Transverse colon (tissue), 4 donors: ENCODE data around the gene HK1. TPM values are rescaled to one million over a fixed set of nuclear protein-coding genes. Genes with fewer than 3 reads are reported as not detected.

Experiments
- DNase-seq: peaks from one replicate; pipeline ENCODE4 v3.0.0-alpha.2; 2019
- H3K27ac ChIP-seq, 4 donors: fragments of 200-600 bp; sonication (generic); 2 replicates each; pipeline ENCODE4 v1.5.1; 2016 to 2018; ENCODE audit warnings: inconsistent platforms in 4 of 4
- H3K27me3 ChIP-seq: fragments of 200-600 bp; sonication (generic); 2 replicates; pipeline ENCODE4 v1.5.1; 2017; ENCODE audit warnings: inconsistent platforms
- H3K36me3 ChIP-seq, 4 donors: fragments of 200-600 bp; sonication (generic); 2 replicates each; pipeline ENCODE4 v1.5.1; 2017 to 2019; ENCODE audit warnings: inconsistent platforms in 4 of 4
- H3K4me1 ChIP-seq, 4 donors: fragments of 200-600 bp; sonication (generic); 2 replicates each; pipeline ENCODE4 v1.5.1; 2017 to 2020; ENCODE audit warnings: inconsistent platforms in 4 of 4
- H3K4me3 ChIP-seq, 4 donors: fragments of 200-600 bp; sonication (generic); 1 replicate in 1 of 4; 2 replicates in 3 of 4; pipeline versions ENCODE4 v1.5.1 to v1.6.1; 2017 to 2019; ENCODE audit warnings: inconsistent platforms in 4 of 4
- H3K9me3 ChIP-seq, 2 donors: fragments of 200-600 bp; sonication (generic); 2 replicates each; pipeline ENCODE4 v1.5.1; 2017 to 2019; ENCODE audit warnings: inconsistent platforms in 2 of 2
- EP300 ChIP-seq: sonication (generic); formaldehyde crosslinking; IDR thresholded peaks from one replicate; pipeline ENCODE4 v1.6.1; 2017; ENCODE audit warnings: antibody characterized with exemption, low read depth
- POLR2A ChIP-seq: fragments of 450-650 bp; IDR thresholded peaks from one replicate; pipeline ENCODE4 v1.6.1; 2016; ENCODE audit warnings: antibody characterized with exemption, mild to moderate bottlenecking, moderate library complexity
- POLR2AphosphoS5 ChIP-seq, 3 donors: sonication (generic); formaldehyde crosslinking; IDR thresholded peaks; one replicate each; pipeline ENCODE4 v1.6.1; 2016; ENCODE audit warnings: antibody characterized with exemption in 3 of 3
- WGBS, 2 donors: methylation state at CpG; one replicate each; pipeline ENCODE4 v1.1.5; 2018; ENCODE audit warnings: low coverage in 1 of 2; 5-methylcytosine and 5-hydroxymethylcytosine counted together
- in situ Hi-C, 4 donors: fragments of 200-750 bp; cut with MboI; loops; one replicate each; pipeline versions ENCODE4 v1.15.0 to v1.15.1; 2017; ENCODE audit warnings: low sequenced_read_pairs in 3 of 4, low pct_ligation_motif_present in 1 of 4, low pct_unique_long_range_greater_than_20kb in 1 of 4
- intact Hi-C: fragments of 100-400 bp; cut with DNase I; formaldehyde crosslinking; loops from one replicate; pipeline ENCODE4 v1.15.1; 2023; ENCODE audit warnings: low total_unique reads
- total RNA-seq, 4 donors: library from RNA; depleted of rRNA; stranded (reverse); fragments of >200 nt; gene quantifications; one replicate each; pipeline ENCODE4 v1.1.0, GENCODE V29; 2016
- TF ChIP-seq, protein P1 (sequence below), 5 experiments: fragments of 200-600 bp in 3 of 5; fragments of 450-650 bp in 2 of 5; sonication (generic) in 3 of 5; IDR thresholded peaks; 1 replicate in 2 of 5; 2 replicates in 3 of 5; pipeline ENCODE4 v1.5.1; 2016 to 2017; ENCODE audit warnings: antibody characterized with exemption in 5 of 5, inconsistent platforms in 3 of 5, mild to moderate bottlenecking in 2 of 5, moderate library complexity in 1 of 5

The HK1 gene
- total RNA-seq, 4 donors from 2014 or later = 27.3 to 69.9 (median 54.0) TPM

DNA sequence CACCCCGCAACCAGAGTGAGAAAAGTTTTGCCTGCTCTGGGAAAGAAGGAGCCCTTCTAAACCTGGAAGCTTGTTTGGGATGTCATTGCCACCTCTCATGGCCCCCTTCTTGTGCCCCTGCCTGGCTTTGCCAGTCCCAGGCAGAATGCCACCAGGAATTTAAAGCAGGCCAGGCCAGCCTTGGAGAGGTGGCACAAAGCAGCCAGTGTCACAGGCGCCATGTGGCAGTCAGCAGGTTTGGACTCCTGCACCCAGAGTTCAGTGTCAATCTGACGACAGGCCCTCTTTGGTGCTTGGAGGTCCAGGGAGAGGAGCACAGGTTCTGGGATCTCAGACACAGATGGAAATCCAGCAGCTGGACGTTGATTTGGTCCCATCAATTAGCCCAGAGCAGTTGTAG is 12.7 kb downstream of the HK1 start:
- no peaks in the 10 kb centered on the region for H3K4me1 ChIP-seq
- TF ChIP-seq EP300 (no peak), POLR2A (no peak), POLR2AphosphoS5 (IDR thresholded peaks at IDR 0.05) (no peak)
- TF ChIP-seq, protein P1, sequence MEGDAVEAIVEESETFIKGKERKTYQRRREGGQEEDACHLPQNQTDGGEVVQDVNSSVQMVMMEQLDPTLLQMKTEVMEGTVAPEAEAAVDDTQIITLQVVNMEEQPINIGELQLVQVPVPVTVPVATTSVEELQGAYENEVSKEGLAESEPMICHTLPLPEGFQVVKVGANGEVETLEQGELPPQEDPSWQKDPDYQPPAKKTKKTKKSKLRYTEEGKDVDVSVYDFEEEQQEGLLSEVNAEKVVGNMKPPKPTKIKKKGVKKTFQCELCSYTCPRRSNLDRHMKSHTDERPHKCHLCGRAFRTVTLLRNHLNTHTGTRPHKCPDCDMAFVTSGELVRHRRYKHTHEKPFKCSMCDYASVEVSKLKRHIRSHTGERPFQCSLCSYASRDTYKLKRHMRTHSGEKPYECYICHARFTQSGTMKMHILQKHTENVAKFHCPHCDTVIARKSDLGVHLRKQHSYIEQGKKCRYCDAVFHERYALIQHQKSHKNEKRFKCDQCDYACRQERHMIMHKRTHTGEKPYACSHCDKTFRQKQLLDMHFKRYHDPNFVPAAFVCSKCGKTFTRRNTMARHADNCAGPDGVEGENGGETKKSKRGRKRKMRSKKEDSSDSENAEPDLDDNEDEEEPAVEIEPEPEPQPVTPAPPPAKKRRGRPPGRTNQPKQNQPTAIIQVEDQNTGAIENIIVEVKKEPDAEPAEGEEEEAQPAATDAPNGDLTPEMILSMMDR (IDR thresholded peaks at IDR 0.05) = no peak
- H3K9me3 ChIP-seq = no peaks in the 10 kb centered on the region
- intact Hi-C loops (no loop called here), in situ Hi-C loops (no loop called here)
- no peaks in the 10 kb centered on the region for H3K27me3 ChIP-seq
- no peaks in the 10 kb centered on the region for H3K36me3 ChIP-seq
- no peak overlapping the region for H3K27ac ChIP-seq
- DNase-seq = no peak
- H3K4me3 ChIP-seq = no peak overlapping the region
- WGBS, 2 donors = 94% methylated on average over 4 of the region's 4 CpGs; no CpG with 5 or more reads in 1 of the 2 donors

DNA sequence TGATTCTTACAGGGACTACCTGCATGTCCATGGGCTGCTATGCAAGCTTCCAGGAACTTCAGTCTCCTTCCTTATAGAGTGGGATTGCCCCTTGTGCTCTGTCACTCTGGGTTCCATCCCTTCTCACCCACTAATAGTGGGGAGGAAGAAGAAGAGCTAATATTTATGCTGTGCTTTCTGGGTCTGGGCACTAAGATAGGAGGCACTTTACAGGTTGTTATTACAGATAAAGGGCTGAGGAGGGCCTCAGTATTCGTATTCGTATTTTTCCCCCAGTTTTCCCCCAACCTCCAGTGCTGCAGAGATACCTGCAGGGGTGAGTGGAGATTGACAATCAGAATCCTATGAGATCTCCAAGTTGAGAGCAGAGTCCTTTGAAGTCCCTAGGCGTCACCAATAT is 14.2 kb downstream of the HK1 start:
- Histone ChIP-seq H3K4me3 (no peak overlapping the region), H3K4me1 (no peaks in the 10 kb centered on the region), H3K9me3 (no peaks in the 10 kb centered on the region), H3K27ac (no peak overlapping the region), H3K36me3 (no peaks in the 10 kb centered on the region), H3K27me3 (no peaks in the 10 kb centered on the region)
- DNase-seq = no peak
- TF ChIP-seq EP300 (no peak), POLR2AphosphoS5 (IDR thresholded peaks at IDR 0.05) (no peak), POLR2A (no peak)
- TF ChIP-seq, protein P1 (IDR thresholded peaks at IDR 0.05) = no peak
- 77% methylated on average over 3 of the region's 3 CpGs; no CpG with 5 or more reads in 1 of the 2 donors for WGBS, 2 donors
- in situ Hi-C loops = no loop called here
- intact Hi-C loops = no loop called here

DNA sequence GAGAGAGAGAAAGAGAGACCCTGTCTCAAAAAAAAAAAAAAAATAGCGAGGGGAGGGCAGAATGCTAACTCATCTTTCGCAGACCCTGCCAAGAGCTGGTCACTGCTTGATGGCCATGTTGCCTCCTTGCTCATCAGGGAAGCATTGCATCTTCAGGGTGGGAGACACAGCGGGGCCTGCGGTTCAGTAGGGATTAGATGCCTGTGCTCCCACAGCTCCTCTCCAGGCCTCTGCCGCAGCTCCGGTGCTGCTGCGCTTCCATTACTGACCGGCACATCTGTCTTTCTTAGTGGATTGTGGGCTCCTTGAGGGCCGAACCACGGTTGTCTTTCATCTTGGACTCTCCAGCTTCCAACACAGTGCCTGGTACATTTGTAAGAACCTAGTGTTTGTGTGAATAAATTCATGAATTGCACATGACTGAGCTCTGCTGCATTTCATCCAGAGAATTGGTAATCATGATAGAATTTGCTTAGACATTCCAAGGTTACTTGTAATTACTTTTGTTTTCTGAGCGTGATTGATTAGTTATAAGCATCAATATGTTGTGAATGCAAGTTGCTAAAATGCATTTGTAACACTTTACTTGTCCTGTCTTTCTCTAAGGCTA is 16.8 kb downstream of the HK1 start:
- DNase-seq = no peak
- intact Hi-C loops = no loop called here
- WGBS, 2 donors = 89 to 92% methylated on average over 8 to 11 of the region's 11 CpGs
- TF ChIP-seq POLR2A = no peak
- TF ChIP-seq, protein P1 (IDR thresholded peaks at IDR 0.05) = no peak
- TF ChIP-seq EP300 = no peak
- TF ChIP-seq POLR2AphosphoS5 (IDR thresholded peaks at IDR 0.05) = no peak
- H3K27ac ChIP-seq = no peak overlapping the region
- H3K36me3 ChIP-seq = no peaks in the 10 kb centered on the region
- in situ Hi-C loops = no loop called here
- H3K9me3 ChIP-seq = no peaks in the 10 kb centered on the region
- H3K27me3 ChIP-seq = no peaks in the 10 kb centered on the region
- no peak overlapping the region for H3K4me3 ChIP-seq
- H3K4me1 ChIP-seq = no peaks in the 10 kb centered on the region

DNA sequence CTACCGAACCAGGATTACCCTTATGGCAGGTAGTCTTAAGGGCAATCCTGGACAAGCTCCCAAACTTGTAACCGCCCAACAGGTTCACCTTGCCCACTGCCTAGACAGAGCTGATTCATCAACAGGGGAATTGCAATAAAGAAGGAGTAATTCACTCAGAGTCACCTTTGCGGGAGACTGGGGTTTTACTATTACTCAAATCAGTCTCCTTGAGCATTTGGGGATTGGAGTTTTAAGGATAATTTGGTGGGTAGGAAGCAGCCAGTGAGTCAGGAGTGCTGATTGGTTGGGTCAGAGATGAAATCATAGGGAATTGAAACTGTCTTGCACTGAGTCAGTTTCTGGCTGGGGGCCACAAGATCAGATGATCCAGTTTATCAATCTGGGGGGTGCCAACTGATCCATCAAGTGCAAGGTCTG is 25.3 kb downstream of the HK1 start:
- WGBS, 2 donors = 82% methylated on average over 3 of the region's 3 CpGs; no CpG with 5 or more reads in 1 of the 2 donors
- Histone ChIP-seq H3K9me3 (no peaks in the 10 kb centered on the region), H3K27ac (no peak overlapping the region), H3K4me3 (no peak overlapping the region), H3K4me1 (no peaks in the 10 kb centered on the region), H3K27me3 (no peaks in the 10 kb centered on the region), H3K36me3 (no peaks in the 10 kb centered on the region)
- intact Hi-C loops = no loop called here
- in situ Hi-C loops = no loop called here
- no peak for DNase-seq
- no peak for TF ChIP-seq EP300
- no peak for TF ChIP-seq POLR2A

DNA sequence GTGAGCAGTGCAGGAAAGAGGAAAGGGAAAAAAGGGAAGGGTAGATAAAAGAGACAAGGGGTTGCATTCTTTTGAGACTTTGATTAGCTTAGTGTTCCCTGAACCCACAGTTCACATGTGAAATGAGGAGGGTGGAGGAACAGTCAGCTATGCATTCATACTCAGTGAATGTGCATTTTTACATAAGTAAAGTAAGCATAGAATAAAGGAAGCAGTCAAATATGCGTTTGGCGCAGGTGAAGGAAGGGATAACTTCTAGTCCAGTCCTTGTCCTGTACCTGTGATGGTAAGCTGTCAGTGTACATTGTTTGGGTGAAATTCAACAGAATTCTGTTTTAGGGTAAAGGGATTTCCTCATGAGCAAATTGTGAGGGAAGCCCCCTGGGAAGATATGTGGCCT is 28.1 kb downstream of the HK1 start:
- no peak for DNase-seq
- WGBS, 2 donors = 91% methylated on average over 2 of the region's 2 CpGs; no CpG with 5 or more reads in 1 of the 2 donors
- in situ Hi-C loops (no loop called here), intact Hi-C loops (no loop called here)
- Histone ChIP-seq H3K9me3 (no peaks in the 10 kb centered on the region), H3K36me3 (no peaks in the 10 kb centered on the region), H3K27me3 (no peaks in the 10 kb centered on the region), H3K4me1 (no peaks in the 10 kb centered on the region), H3K27ac (no peak overlapping the region), H3K4me3 (no peak overlapping the region)
- TF ChIP-seq, protein P1 (IDR thresholded peaks at IDR 0.05) = no peak
- TF ChIP-seq EP300 (no peak), POLR2AphosphoS5 (IDR thresholded peaks at IDR 0.05) (no peak), POLR2A (no peak)
